Measurements from ENCODE around the gene UBE3C.
"Not testable (repeated sequence)": the region's sequence is repeated elsewhere in the genome, so short reads cannot be mapped to it uniquely, and the experiment has no call there.

UBE3C gene

DNA sequence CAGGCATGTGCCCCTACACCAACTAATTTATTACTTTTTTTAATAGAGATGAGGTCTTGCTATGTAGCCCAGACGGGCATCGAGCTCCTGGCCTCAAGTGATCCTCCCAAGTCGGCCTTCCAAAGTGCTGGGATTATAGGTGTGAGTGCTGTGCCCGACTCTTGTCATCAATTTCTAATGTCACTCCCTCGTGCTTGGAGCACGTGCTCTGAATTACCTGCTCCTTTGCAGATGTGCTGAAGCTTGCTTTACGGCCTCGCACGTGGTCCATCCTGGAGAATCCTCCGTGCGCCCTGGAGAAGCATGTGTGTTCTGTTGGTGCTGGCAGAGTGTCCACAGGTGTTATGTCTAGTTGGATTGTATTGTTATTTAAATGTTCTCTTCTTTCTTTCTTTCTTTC is 11.8 kb upstream of the UBE3C start:
- POLR2A ChIA-PET, result interaction anchor here (0.8 to 1.5 kb wide), 2 partner anchors 83 to 86 kb away, joined by 3 read pairs; no protein-coding TSS in a partner anchor
- TF ChIP-seq NFRKB (IDR thresholded peaks at IDR 0.05) (no peak), TARDBP (IDR thresholded peaks at IDR 0.05) (no peak), FOXA1 (IDR thresholded peaks at IDR 0.05) (no peak), ZNF384 (IDR thresholded peaks at IDR 0.05) (no peak), SUZ12 (IDR thresholded peaks at IDR 0.05) (no peak), ARNT (IDR thresholded peaks at IDR 0.05) (no peak), FOXM1 (IDR thresholded peaks at IDR 0.05; ENCODE audit: borderline replicate concordance) (no peak), BHLHE40 (IDR thresholded peaks at IDR 0.05; ENCODE audit: borderline replicate concordance) (no peak), CTBP1 (IDR thresholded peaks at IDR 0.05; ENCODE audit: borderline replicate concordance) (no peak), FOXK2 (IDR thresholded peaks at IDR 0.05) (no peak), L3MBTL2 (conservative IDR thresholded peaks at IDR 0.05) (no peak), SP1 (IDR thresholded peaks at IDR 0.05) (no peak), LEF1 (IDR thresholded peaks at IDR 0.05; ENCODE audit: borderline replicate concordance) (no peak), ELF4 (IDR thresholded peaks at IDR 0.05) (no peak)
- TF ChIP-seq, protein P1, sequence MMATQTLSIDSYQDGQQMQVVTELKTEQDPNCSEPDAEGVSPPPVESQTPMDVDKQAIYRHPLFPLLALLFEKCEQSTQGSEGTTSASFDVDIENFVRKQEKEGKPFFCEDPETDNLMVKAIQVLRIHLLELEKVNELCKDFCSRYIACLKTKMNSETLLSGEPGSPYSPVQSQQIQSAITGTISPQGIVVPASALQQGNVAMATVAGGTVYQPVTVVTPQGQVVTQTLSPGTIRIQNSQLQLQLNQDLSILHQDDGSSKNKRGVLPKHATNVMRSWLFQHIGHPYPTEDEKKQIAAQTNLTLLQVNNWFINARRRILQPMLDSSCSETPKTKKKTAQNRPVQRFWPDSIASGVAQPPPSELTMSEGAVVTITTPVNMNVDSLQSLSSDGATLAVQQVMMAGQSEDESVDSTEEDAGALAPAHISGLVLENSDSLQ (IDR thresholded peaks at IDR 0.05), result no peak
- CTCF ChIA-PET, result no interaction called here
- DNase-seq (ENCODE audit: extremely low spot score), result no peak

DNA sequence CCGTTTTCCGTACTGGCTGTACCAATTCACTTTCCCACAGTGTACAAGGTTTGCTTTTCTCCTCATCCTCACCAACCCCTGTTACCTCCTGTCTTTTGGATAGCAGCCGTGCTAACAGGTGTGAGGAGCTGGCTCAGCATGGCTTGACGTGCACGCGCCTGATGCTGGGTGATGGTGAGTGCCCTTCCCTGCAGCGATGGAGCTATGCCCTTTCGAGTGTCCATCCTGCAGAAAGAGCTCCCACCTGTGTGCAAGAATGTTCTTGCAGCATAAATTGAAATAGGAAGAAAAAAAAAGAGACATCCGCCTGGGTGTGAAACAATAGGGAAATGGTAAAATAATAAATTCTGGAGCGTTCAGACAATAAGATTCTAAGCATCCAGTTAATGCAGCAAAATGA is 9.5 kb upstream of the UBE3C start:
- TF ChIP-seq FOXK2 (IDR thresholded peaks at IDR 0.05) (no peak), BHLHE40 (IDR thresholded peaks at IDR 0.05; ENCODE audit: borderline replicate concordance) (no peak), ZNF384 (IDR thresholded peaks at IDR 0.05) (no peak), SP1 (IDR thresholded peaks at IDR 0.05) (no peak), HDGF (IDR thresholded peaks at IDR 0.05; ENCODE audit: borderline replicate concordance) (no peak), NFRKB (IDR thresholded peaks at IDR 0.05) (no peak), ELF4 (IDR thresholded peaks at IDR 0.05) (no peak), ARNT (IDR thresholded peaks at IDR 0.05) (no peak)
- TF ChIP-seq, protein P1 (IDR thresholded peaks at IDR 0.05), result no peak
- POLR2A ChIA-PET, result interaction anchor here (1.1 kb wide), 1 partner anchor 9 kb away, joined by 3 read pairs; the partner anchor contains the start of gene UBE3C

DNA sequence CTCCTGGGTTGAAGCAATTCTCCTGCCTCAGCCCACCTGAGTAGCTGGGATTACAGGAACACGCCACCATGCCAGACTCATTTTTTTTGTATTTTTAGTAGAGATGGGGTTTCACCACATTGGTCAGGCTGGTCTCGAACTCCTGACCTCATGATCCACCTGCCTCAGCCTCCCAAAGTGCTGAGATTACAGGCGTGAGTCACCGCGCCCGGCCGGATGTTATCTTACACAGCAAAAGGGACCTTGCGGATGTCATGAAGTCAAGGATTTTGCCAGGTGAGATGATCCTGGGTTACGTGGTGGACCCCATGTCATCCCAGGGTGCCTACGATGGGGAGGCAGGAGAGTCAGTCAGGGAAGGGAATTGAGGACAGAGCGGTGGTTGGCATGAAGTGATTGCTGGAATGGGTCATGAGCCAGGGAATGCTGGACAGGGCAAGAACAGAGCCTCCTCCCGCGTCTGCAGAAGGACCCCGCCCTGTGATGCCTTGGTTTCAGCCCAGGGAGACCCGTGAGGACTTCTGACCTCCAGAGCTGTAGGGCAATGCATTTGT is 8.7 kb upstream of the UBE3C start:
- no peak for DNase-seq (ENCODE audit: extremely low spot score)
- TF ChIP-seq LEF1 (IDR thresholded peaks at IDR 0.05; ENCODE audit: borderline replicate concordance), result no peak
- TF ChIP-seq ZNF384 (IDR thresholded peaks at IDR 0.05), result no peak
- no peak for TF ChIP-seq BHLHE40 (IDR thresholded peaks at IDR 0.05; ENCODE audit: borderline replicate concordance)
- TF ChIP-seq NFRKB (IDR thresholded peaks at IDR 0.05), result no peak
- TF ChIP-seq SUZ12 (IDR thresholded peaks at IDR 0.05), result no peak
- TF ChIP-seq TARDBP (IDR thresholded peaks at IDR 0.05), result no peak
- TF ChIP-seq L3MBTL2 (conservative IDR thresholded peaks at IDR 0.05), result no peak
- no peak for TF ChIP-seq FOXM1 (IDR thresholded peaks at IDR 0.05; ENCODE audit: borderline replicate concordance)
- ChIA-PET POLR2A (interaction anchor here (1.1 to 2.3 kb wide), 2 partner anchors 8 to 119 kb away, joined by 3 to 7 read pairs; partner anchors contain the start of genes MNX1 and UBE3C), CTCF (interaction anchor here (0.6 kb wide), 1 partner anchor 143 kb away, joined by 3 read pairs; no protein-coding TSS in a partner anchor)

More for the DNA sequence above, 9.5 kb upstream of the UBE3C start:
- CTCF ChIA-PET, result interaction anchor here (0.6 kb wide), 1 partner anchor 1884 kb away, joined by 4 read pairs; no protein-coding TSS in a partner anchor
- DNase-seq (ENCODE audit: extremely low spot score), result no peak

DNA sequence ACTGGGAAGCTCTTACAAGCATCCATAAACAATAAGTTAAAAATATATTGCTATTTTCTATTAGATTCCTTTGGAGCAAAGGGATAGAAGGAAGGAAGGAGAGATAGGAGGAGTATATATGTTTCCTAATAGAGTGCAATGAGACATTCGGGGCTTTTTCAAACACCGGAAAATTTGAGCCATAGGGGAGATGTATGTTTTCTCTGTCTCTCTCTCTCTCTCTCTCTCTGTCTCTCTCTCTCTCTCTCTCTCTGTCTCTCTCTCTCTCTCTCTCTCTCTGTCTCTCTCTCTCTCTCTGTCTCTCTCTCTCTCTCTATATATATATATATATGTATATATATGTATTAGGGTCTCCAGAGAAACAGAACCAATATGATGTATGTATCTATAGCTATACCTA is 7.9 kb upstream of the UBE3C start:
- CTCF ChIA-PET; DNase-seq (ENCODE audit: extremely low spot score): not testable (repeated sequence)
- POLR2A ChIA-PET, result interaction anchor here (2.3 kb wide), 1 partner anchor 120 kb away, joined by 7 read pairs; the partner anchor contains the start of gene MNX1

DNA sequence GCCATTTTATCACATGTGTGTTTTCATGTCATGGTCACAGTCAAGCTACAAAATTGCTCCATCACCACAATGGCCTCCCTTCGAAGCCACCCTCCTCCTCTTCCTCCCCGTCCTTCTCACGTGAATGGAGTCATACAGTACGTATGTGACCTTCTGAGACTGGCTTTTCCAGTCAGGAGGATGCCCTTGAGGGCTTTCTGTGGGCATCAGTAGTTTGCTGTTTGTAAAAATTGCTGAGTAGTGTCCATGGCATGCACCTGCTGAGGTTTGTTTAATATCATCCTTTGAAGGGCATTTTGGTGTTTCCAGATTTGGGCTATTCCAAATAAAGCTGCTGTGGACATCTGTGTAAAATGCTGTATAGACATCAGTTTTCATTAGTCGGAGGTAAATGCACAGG is 5.9 kb upstream of the UBE3C start:
- POLR2A ChIA-PET, result interaction anchor here (1.0 kb wide), 1 partner anchor 160 kb away, joined by 3 read pairs; no protein-coding TSS in a partner anchor

DNA sequence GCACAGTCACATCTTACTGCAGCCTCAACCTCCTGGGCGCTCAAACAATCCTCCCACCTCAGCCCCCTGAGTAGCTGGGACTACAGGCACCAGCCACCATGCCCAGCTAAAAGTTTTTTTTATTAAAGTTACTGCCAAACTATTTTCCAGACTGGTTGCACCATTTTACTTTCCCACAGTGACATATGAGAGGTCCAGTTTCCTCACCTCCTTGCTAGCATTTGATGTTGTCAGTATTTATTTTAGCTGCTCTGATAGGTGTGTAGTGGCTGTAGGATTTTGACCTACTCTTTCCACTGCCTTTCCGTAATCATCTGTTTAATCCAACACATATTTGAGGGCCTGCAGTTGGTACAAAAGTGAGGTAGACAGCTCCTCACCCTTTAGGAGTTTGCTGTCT is 5.4 kb upstream of the UBE3C start:
- no peak for DNase-seq (ENCODE audit: extremely low spot score)
- POLR2A ChIA-PET, result interaction anchor here (1.0 kb wide), 1 partner anchor 161 kb away, joined by 3 read pairs; no protein-coding TSS in a partner anchor
- no peak for TF ChIP-seq NFRKB (IDR thresholded peaks at IDR 0.05)
- TF ChIP-seq TARDBP (IDR thresholded peaks at IDR 0.05), result no peak
- TF ChIP-seq BHLHE40 (IDR thresholded peaks at IDR 0.05; ENCODE audit: borderline replicate concordance), result no peak
- no peak for TF ChIP-seq CTBP1 (IDR thresholded peaks at IDR 0.05; ENCODE audit: borderline replicate concordance)
- TF ChIP-seq LEF1 (IDR thresholded peaks at IDR 0.05; ENCODE audit: borderline replicate concordance), result no peak
- TF ChIP-seq ZNF384 (IDR thresholded peaks at IDR 0.05), result no peak
- TF ChIP-seq FOXA1 (IDR thresholded peaks at IDR 0.05), result no peak
- TF ChIP-seq HDGF (IDR thresholded peaks at IDR 0.05; ENCODE audit: borderline replicate concordance), result no peak
- TF ChIP-seq, protein P1 (IDR thresholded peaks at IDR 0.05), result no peak
- CTCF ChIA-PET, result no interaction called here

More for the DNA sequence above, 5.9 kb upstream of the UBE3C start:
- TF ChIP-seq ARNT (IDR thresholded peaks at IDR 0.05) (no peak), SP1 (IDR thresholded peaks at IDR 0.05) (no peak), FOXK2 (IDR thresholded peaks at IDR 0.05) (no peak), HDGF (IDR thresholded peaks at IDR 0.05; ENCODE audit: borderline replicate concordance) (no peak), SUZ12 (IDR thresholded peaks at IDR 0.05) (no peak), L3MBTL2 (conservative IDR thresholded peaks at IDR 0.05) (no peak)
- TF ChIP-seq, protein P1 (IDR thresholded peaks at IDR 0.05), result no peak
- no peak for DNase-seq (ENCODE audit: extremely low spot score)
- CTCF ChIA-PET, result no interaction called here

All from HEK293T (cell line).